Transverse colon (tissue), 3 donors: ENCODE data around the gene SUN2.

ENCODE experiments used
- CTCF ChIP-seq, 5 experiments: fragments of 200-600 bp in 3 of 5; fragments of 450-650 bp in 2 of 5; sonication (generic) in 3 of 5; IDR thresholded peaks; 1 replicate in 2 of 5; 2 replicates in 3 of 5; pipeline ENCODE4 v1.5.1; 2016 to 2017; ENCODE audit warnings: antibody characterized with exemption in 5 of 5, inconsistent platforms in 3 of 5, mild to moderate bottlenecking in 2 of 5, moderate library complexity in 1 of 5
- POLR2A ChIP-seq: fragments of 450-650 bp; IDR thresholded peaks from one replicate; pipeline ENCODE4 v1.6.1; 2016; ENCODE audit warnings: antibody characterized with exemption, mild to moderate bottlenecking, moderate library complexity

DNA sequence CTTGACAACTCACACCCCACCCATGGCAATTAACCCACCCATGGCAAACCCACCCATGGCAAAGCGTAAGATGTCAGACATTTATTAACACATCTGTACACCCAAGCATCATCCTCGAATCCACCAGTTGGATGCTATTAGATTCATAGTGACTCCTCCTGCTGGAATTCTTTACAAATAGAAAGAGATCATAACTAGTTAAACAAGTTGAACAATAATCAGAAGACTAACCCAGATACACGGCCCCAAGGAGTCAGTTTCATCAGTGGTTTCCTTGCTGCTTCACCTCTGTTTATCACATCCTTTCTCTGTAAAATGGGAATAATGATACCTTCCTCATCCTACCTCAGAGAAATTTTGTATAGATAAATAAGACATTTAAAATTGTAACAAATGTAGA, 44.9 kb downstream of the SUN2 start:
- TF ChIP-seq CTCF (IDR thresholded peaks at IDR 0.05) (no peak), POLR2A (no peak)
